Right lobe of liver (tissue), 4 donors: ENCODE results near the gene IBA57.

ENCODE experiments used
- POLR2A ChIP-seq: fragments of 450-650 bp; IDR thresholded peaks from one replicate; pipeline ENCODE4 v1.6.1; 2017; ENCODE audit warnings: antibody characterized with exemption, mild to moderate bottlenecking
- TF ChIP-seq, protein P1 (sequence below), 4 donors: fragments of 200-600 bp in 3 of 4; fragments of 450-650 bp in 1 of 4; IDR thresholded peaks; one replicate each; pipeline versions ENCODE4 v1.5.1 to v1.8.0; 2016 to 2022; ENCODE audit warnings: antibody characterized with exemption in 4 of 4, mild to moderate bottlenecking in 2 of 4
- donor health status: DM: no; HTN: no; CAD: no.
- donor health status: DM: no; HTN: no; CAD: no.
- donor health status: DM: no; HTN: yes; CAD: no.

DNA sequence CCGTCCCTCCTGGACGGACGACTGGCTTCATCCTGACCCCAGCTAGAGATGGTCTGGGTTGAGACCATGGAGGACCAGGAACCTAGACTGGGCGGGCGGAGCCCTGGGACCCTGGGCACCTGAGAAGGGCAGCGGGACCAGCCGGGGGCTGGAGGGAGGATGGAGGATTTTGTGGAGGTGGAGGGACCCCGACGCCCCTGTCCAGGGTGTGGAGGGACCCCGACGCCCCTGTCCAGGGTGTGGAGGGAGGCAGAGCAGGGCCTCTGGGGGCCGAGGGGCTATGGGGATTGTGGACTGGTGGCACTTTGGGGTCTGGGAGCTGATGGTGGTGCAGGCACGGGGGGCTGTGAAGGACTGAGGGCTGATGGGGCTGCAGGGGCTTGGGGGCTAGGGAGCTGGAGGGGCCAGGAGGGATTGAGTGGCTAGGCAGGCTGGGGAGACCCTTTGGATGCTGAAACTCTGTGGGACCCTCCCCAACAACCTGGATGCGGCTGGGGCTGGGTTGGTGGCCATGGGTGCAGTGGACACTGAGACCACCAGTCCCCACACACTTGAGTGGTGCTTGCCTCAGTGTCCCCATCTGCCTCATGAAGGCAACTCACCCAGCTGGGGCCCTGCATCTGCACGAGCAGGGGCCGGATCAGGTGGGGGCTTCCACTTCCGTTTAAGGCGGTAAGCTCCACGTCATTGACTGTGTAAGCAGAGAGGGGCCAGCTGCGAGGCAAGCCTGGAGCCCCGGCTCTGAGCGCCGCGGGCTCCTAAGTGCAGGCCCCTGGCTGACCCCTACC is 8.5 kb upstream of the IBA57 start:
- TF ChIP-seq, protein P1, sequence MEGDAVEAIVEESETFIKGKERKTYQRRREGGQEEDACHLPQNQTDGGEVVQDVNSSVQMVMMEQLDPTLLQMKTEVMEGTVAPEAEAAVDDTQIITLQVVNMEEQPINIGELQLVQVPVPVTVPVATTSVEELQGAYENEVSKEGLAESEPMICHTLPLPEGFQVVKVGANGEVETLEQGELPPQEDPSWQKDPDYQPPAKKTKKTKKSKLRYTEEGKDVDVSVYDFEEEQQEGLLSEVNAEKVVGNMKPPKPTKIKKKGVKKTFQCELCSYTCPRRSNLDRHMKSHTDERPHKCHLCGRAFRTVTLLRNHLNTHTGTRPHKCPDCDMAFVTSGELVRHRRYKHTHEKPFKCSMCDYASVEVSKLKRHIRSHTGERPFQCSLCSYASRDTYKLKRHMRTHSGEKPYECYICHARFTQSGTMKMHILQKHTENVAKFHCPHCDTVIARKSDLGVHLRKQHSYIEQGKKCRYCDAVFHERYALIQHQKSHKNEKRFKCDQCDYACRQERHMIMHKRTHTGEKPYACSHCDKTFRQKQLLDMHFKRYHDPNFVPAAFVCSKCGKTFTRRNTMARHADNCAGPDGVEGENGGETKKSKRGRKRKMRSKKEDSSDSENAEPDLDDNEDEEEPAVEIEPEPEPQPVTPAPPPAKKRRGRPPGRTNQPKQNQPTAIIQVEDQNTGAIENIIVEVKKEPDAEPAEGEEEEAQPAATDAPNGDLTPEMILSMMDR (IDR thresholded peaks at IDR 0.05), result no peak
- no peak for TF ChIP-seq POLR2A
